ENCODE data around the gene FTCD.

GRCh38 chr21:46099476-46099875 lies 55.9 kb downstream of the FTCD start:
- TF ChIP-seq CTCF (IDR thresholded peaks at IDR 0.05; ENCODE audit: low read length) = no peak
- no peak for TF ChIP-seq EZH2phosphoT487 (IDR thresholded peaks at IDR 0.05; ENCODE audit: low read length)
- TF ChIP-seq EZH2 (optimal IDR thresholded peaks at IDR 0.05; ENCODE audit: low read depth, low read length) = no peak

All from MM.1S (cell line).